ENCODE data around the gene TMEM39A.

Gene TMEM39A

GRCh38 chr3:119500265-119500664 is 36.9 kb upstream of the TMEM39A start:
- no peak for TF ChIP-seq CTCF (IDR thresholded peaks at IDR 0.05; ENCODE audit: control insufficient read depth, insufficient read depth, low read depth, low read length, missing control alignments)
- H3K4me3 ChIP-seq (ENCODE audit: control insufficient read depth, low read depth, low read length) = no peak overlapping the region

GRCh38 chr3:119498186-119499011 is 35.0 kb upstream of the TMEM39A start, which contains the start of gene TIMMDC1:
Gene TIMMDC1 (plus strand): TSS chr3:119498547. CDS start chr3:119498734, 187 bp downstream.
- DNase-seq (ENCODE audit: low read depth) = peak; percentile 77
- H3K4me3 ChIP-seq (ENCODE audit: control insufficient read depth, low read depth, low read length) = peak within 1 kb of the TSS; percentile 89
- TF ChIP-seq CTCF (IDR thresholded peaks at IDR 0.05; ENCODE audit: control insufficient read depth, insufficient read depth, low read depth, low read length, missing control alignments) = no peak

More at GRCh38 chr3:119500265-119500664, 36.9 kb upstream of the TMEM39A start:
- DNase-seq (ENCODE audit: low read depth) = no peak

- H3K4me3 ChIP-seq (ENCODE audit: control insufficient read depth, low read depth, low read length) = peak overlapping the region; percentile 89
- TF ChIP-seq CTCF (IDR thresholded peaks at IDR 0.05; ENCODE audit: control insufficient read depth, insufficient read depth, low read depth, low read length, missing control alignments) = no peak
- no peak for DNase-seq (ENCODE audit: low read depth)
These were observed 34.4 kb upstream of the TMEM39A start for GRCh38 chr3:119497820-119498185.

GRCh38 chr3:119494597-119494996 is 31.2 kb upstream of the TMEM39A start:
- DNase-seq (ENCODE audit: low read depth) = no peak
- no peak overlapping the region for H3K4me3 ChIP-seq (ENCODE audit: control insufficient read depth, low read depth, low read length)
- no peak for TF ChIP-seq CTCF (IDR thresholded peaks at IDR 0.05; ENCODE audit: control insufficient read depth, insufficient read depth, low read depth, low read length, missing control alignments)

GRCh38 chr3:119492810-119493209 is 29.4 kb upstream of the TMEM39A start:
- no peak for DNase-seq (ENCODE audit: low read depth)
- no peak for TF ChIP-seq CTCF (IDR thresholded peaks at IDR 0.05; ENCODE audit: control insufficient read depth, insufficient read depth, low read depth, low read length, missing control alignments)
- H3K4me3 ChIP-seq (ENCODE audit: control insufficient read depth, low read depth, low read length) = no peak overlapping the region

GRCh38 chr3:119492128-119492527 is 28.7 kb upstream of the TMEM39A start:
- no peak for TF ChIP-seq CTCF (IDR thresholded peaks at IDR 0.05; ENCODE audit: control insufficient read depth, insufficient read depth, low read depth, low read length, missing control alignments)
- no peak overlapping the region for H3K4me3 ChIP-seq (ENCODE audit: control insufficient read depth, low read depth, low read length)
- no peak for DNase-seq (ENCODE audit: low read depth)

All from AG09309 (cell line).